Activated CD4-positive, CD25-positive, alpha-beta regulatory T cell treated with anti-CD3 and anti-CD28 coated beads, Interleukin-2, amount 50 U/mL, for 16 hours (primary cell): ENCODE measurements around the gene ZNF691.
"Not testable (repeated sequence)": the region's sequence is repeated elsewhere in the genome, so short reads cannot be mapped to it uniquely, and the experiment has no call there.

ENCODE experiments used
- DNase-seq: peaks from one replicate; pipeline ENCODE4 v3.0.0-alpha.2; 2020; ENCODE audit warnings: low read depth, low spot score

ZNF691 gene

GRCh38 chr1:42832641-42833240 is 13.7 kb upstream of the ZNF691 start:
- no peak for DNase-seq

GRCh38 chr1:42833981-42834380 is 12.4 kb upstream of the ZNF691 start:
- DNase-seq = no peak

- DNase-seq = no peak
Measured at GRCh38 chr1:42834803-42835202, 11.6 kb upstream of the ZNF691 start.

- no peak for DNase-seq
Measured at GRCh38 chr1:42835422-42835821, 11.0 kb upstream of the ZNF691 start.

- DNase-seq = no peak
Measured at GRCh38 chr1:42837709-42838108, 8.7 kb upstream of the ZNF691 start.

GRCh38 chr1:42838482-42839190 is 7.8 kb upstream of the ZNF691 start:
- DNase-seq = no peak

- DNase-seq = no peak
Measured at GRCh38 chr1:42841010-42841409, 5.4 kb upstream of the ZNF691 start.

GRCh38 chr1:42841440-42842147 is 4.8 kb upstream of the ZNF691 start:
- no peak for DNase-seq

- no peak for DNase-seq
Measured at GRCh38 chr1:42844592-42845140, 1.7 kb upstream of the ZNF691 start.

GRCh38 chr1:42845193-42845592 is 1.2 kb upstream of the ZNF691 start:
- no peak for DNase-seq

- no peak for DNase-seq
Measured at GRCh38 chr1:42845866-42846256, 552 bp upstream of the ZNF691 start.

- no peak for DNase-seq
Measured at GRCh38 chr1:42847111-42847595, 740 bp downstream of the ZNF691 start.

GRCh38 chr1:42847721-42848460 is 1.5 kb downstream of the ZNF691 start:
- no peak for DNase-seq

- DNase-seq = no peak
Measured at GRCh38 chr1:42848823-42849537, 2.6 kb downstream of the ZNF691 start.

GRCh38 chr1:42849944-42850343 is 3.5 kb downstream of the ZNF691 start:
- DNase-seq = no peak

GRCh38 chr1:42851420-42851819 is 5.0 kb downstream of the ZNF691 start:
- DNase-seq = no peak

- no peak for DNase-seq
Measured at GRCh38 chr1:42851960-42852607, 5.7 kb downstream of the ZNF691 start.

GRCh38 chr1:42852608-42852980 is 6.2 kb downstream of the ZNF691 start:
- no peak for DNase-seq

GRCh38 chr1:42853116-42853884 is 6.9 kb downstream of the ZNF691 start:
- DNase-seq = no peak

GRCh38 chr1:42856554-42856953 is 10.1 kb downstream of the ZNF691 start:
- not testable (repeated sequence) for DNase-seq
